Neural cell (in vitro differentiated cells): ENCODE data around the gene ADORA1. TPM values are rescaled to one million over a fixed set of nuclear protein-coding genes. Genes with fewer than 3 reads are reported as not detected.

Source experiments
- H2AFZ ChIP-seq: fragments of 200-600, 300-800 bp; sonication (generic), shearing (Covaris generic); 2 replicates; pipeline ENCODE4 v1.6.0; 2014; ENCODE audit warnings: low read depth, mild to moderate bottlenecking, antibody characterized with exemption, low read length, moderate library complexity
- H3F3A ChIP-seq: fragments of 200-600 bp; shearing (Covaris generic); 2 replicates; pipeline ENCODE4 v1.6.1; 2016; ENCODE audit warnings: mild to moderate bottlenecking, moderate library complexity, mixed read lengths, antibody characterized with exemption, low read length; ENCODE audit not compliant: insufficient read depth, poor library complexity, severe bottlenecking
- H3K27ac ChIP-seq: fragments of 200-600, 300-800 bp; sonication (generic), shearing (Covaris generic); 2 replicates; pipeline ENCODE4 v1.5.1; 2014; ENCODE audit warnings: mild to moderate bottlenecking, low read length, moderate library complexity
- H3K27me3 ChIP-seq: fragments of 300-800, 200-600 bp; sonication (generic), shearing (Covaris generic); 2 replicates; pipeline ENCODE4 v1.6.0; 2014; ENCODE audit warnings: mild to moderate bottlenecking, low read depth, low read length, moderate library complexity; ENCODE audit not compliant: insufficient read depth
- H3K36me3 ChIP-seq: fragments of 300-800, 200-600 bp; sonication (generic), shearing (Covaris generic); 2 replicates; pipeline ENCODE4 v1.5.1; 2014; ENCODE audit warnings: mild to moderate bottlenecking, antibody characterized with exemption, low read length, moderate library complexity; ENCODE audit not compliant: insufficient read depth
- H3K4me2 ChIP-seq: fragments of 300-800, 200-600 bp; sonication (generic), shearing (Covaris generic); 2 replicates; pipeline ENCODE4 v1.6.0; 2014; ENCODE audit warnings: mild to moderate bottlenecking, low read length
- H3K4me3 ChIP-seq: fragments of 300-800, 200-600 bp; sonication (generic), shearing (Covaris generic); 2 replicates; pipeline ENCODE4 v1.5.1; 2014; ENCODE audit warnings: mild to moderate bottlenecking, low read length, moderate library complexity
- H3K79me2 ChIP-seq: fragments of 200-600 bp; shearing (Covaris generic); replicated peaks from 2 replicates; pipeline ENCODE4 v1.6.0; 2014; ENCODE audit warnings: mild to moderate bottlenecking, low read length, moderate library complexity; ENCODE audit not compliant: insufficient read depth
- H3K9ac ChIP-seq: fragments of 300-800, 200-600 bp; sonication (generic), shearing (Covaris generic); 2 replicates; pipeline ENCODE4 v1.6.1; 2016; ENCODE audit warnings: mild to moderate bottlenecking, low read length, mixed read lengths
- H3K9me2 ChIP-seq: fragments of 200-600 bp; shearing (Covaris generic); 2 replicates; pipeline ENCODE4 v1.6.1; 2016; ENCODE audit warnings: mild to moderate bottlenecking, low read length, mixed read lengths; ENCODE audit not compliant: insufficient read depth
- H3K9me3 ChIP-seq: fragments of 200-600, 300-800 bp; sonication (generic), shearing (Covaris generic); 2 replicates; pipeline ENCODE4 v1.6.1; 2016; ENCODE audit warnings: mild to moderate bottlenecking, mixed run types, low read length, moderate library complexity, mixed read lengths
- H4K20me1 ChIP-seq: fragments of 200-600 bp; shearing (Covaris generic); 2 replicates; pipeline ENCODE4 v1.6.1; 2016; ENCODE audit warnings: mild to moderate bottlenecking, mixed run types; ENCODE audit not compliant: insufficient read depth
- EP300 ChIP-seq: fragments of 450-650 bp; conservative IDR thresholded peaks from 2 replicates; pipeline ENCODE4 v1.6.1; 2014; ENCODE audit warnings: antibody characterized with exemption, mild to moderate bottlenecking, moderate library complexity; ENCODE audit not compliant: poor library complexity, severe bottlenecking
- EZH2 ChIP-seq: fragments of 200-600, 300-800 bp; shearing (Covaris generic), sonication (generic); IDR thresholded peaks from 2 replicates; pipeline ENCODE4 v1.6.1; 2014; ENCODE audit warnings: antibody characterized with exemption, low read length, borderline replicate concordance, mild to moderate bottlenecking; ENCODE audit not compliant: insufficient read depth, poor library complexity, severe bottlenecking
- MXI1 ChIP-seq: fragments of 450-650 bp; conservative IDR thresholded peaks from 2 replicates; pipeline ENCODE4 v1.6.1; 2014; ENCODE audit warnings: antibody characterized with exemption, mild to moderate bottlenecking; ENCODE audit not compliant: poor library complexity, severe bottlenecking
- POLR2AphosphoS5 ChIP-seq: IDR thresholded peaks from 2 replicates; pipeline ENCODE4 v1.6.1; 2012
- RAD21 ChIP-seq: fragments of 450-650 bp; conservative IDR thresholded peaks from 2 replicates; pipeline ENCODE4 v1.6.1; 2014; ENCODE audit warnings: antibody characterized with exemption, mild to moderate bottlenecking, moderate library complexity
- SMC3 ChIP-seq: fragments of 450-650 bp; conservative IDR thresholded peaks from 2 replicates; pipeline ENCODE4 v1.6.1; 2014; ENCODE audit warnings: antibody characterized with exemption, mild to moderate bottlenecking, moderate library complexity; ENCODE audit not compliant: poor library complexity
- TAF1 ChIP-seq: IDR thresholded peaks from 2 replicates; pipeline ENCODE4 v1.6.1; 2012; ENCODE audit warnings: low read depth
- polyA plus RNA-seq: library from polyadenylated mRNA; depleted of rRNA; stranded (reverse); fragments of >200 nt; gene quantifications from 2 replicates; pipeline ENCODE4 v1.2.3, GENCODE V29; 2014
- TF ChIP-seq, protein P1 (sequence below): fragments of 450-650 bp; IDR thresholded peaks from 2 replicates; pipeline ENCODE4 v1.5.1; 2014; ENCODE audit warnings: antibody characterized with exemption, mild to moderate bottlenecking, moderate library complexity; ENCODE audit not compliant: poor library complexity, severe bottlenecking
- TF ChIP-seq, protein P2 (sequence below): IDR thresholded peaks from 2 replicates; pipeline ENCODE4 v1.6.1; 2012; ENCODE audit warnings: borderline replicate concordance

ADORA1 gene
- polyA plus RNA-seq, 1 donor from 2014 or later, result 7.2 TPM

DNA sequence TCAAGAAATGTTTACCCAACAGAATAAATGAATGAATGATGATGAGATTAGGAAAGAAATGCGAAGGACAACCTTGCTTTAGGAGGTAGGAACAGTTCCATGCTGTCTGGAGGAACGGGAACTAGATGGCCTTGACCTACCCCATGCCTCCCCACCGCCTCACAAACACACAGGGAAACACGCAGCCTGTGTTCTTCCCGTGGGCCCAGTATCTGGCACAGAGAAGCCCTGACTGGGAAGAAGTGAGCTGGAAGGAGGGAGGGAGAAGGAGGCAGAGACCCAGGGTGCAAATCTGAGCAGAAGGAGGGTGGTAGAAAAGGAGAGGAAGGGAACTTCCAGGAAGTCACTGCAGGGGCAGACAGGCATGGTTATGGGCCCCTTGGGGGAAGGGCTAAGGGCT lies 3.5 kb upstream of the ADORA1 start:
- no peak overlapping the region for H3K4me3 ChIP-seq
- H3K27ac ChIP-seq, result no peak overlapping the region

DNA sequence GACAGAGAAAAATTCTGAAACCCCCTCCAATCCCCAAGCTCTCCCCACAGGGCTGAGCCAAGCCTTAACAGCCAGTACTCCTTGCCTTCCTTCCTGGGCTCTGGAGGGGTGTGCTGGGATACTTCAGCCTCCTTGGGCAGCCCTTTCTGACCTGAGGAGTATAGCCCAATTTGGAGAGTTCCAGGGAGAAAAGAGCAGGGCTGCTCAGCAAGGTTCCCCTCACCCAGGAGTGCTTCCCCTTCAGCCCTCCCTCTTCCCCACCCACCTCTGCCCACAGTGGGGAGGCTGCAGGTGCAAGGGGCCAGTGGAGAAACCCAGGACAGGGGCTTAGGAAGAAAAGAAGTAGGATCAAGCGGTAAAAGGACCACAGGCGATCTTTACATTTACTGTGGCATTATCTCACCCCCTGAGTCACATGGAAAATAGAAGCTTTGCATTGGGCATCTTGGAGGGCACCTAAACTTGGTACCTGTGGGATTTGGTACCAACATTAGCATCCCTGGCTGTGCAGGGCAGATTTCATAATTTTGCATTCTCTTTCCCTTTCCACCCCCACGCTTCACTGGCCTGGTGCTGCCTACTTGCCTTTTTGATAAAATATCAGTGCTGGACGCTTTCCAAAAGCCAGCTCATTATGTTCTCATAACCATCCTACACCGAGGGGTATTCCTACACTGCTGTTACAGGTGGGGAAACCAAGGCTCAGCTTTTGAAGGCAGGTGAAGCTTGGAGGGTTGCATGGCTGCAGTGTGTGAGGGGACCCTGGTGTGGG lies 2.8 kb upstream of the ADORA1 start:
- H2AFZ ChIP-seq, result no peak overlapping the region
- no peak for TF ChIP-seq EZH2
- TF ChIP-seq SMC3, result no peak
- TF ChIP-seq, protein P1, sequence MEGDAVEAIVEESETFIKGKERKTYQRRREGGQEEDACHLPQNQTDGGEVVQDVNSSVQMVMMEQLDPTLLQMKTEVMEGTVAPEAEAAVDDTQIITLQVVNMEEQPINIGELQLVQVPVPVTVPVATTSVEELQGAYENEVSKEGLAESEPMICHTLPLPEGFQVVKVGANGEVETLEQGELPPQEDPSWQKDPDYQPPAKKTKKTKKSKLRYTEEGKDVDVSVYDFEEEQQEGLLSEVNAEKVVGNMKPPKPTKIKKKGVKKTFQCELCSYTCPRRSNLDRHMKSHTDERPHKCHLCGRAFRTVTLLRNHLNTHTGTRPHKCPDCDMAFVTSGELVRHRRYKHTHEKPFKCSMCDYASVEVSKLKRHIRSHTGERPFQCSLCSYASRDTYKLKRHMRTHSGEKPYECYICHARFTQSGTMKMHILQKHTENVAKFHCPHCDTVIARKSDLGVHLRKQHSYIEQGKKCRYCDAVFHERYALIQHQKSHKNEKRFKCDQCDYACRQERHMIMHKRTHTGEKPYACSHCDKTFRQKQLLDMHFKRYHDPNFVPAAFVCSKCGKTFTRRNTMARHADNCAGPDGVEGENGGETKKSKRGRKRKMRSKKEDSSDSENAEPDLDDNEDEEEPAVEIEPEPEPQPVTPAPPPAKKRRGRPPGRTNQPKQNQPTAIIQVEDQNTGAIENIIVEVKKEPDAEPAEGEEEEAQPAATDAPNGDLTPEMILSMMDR, result no peak
- no peak for TF ChIP-seq RAD21
- no peak for TF ChIP-seq MXI1
- TF ChIP-seq EP300, result no peak
- TF ChIP-seq POLR2AphosphoS5, result no peak
- no peak for TF ChIP-seq TAF1
- TF ChIP-seq, protein P2, sequence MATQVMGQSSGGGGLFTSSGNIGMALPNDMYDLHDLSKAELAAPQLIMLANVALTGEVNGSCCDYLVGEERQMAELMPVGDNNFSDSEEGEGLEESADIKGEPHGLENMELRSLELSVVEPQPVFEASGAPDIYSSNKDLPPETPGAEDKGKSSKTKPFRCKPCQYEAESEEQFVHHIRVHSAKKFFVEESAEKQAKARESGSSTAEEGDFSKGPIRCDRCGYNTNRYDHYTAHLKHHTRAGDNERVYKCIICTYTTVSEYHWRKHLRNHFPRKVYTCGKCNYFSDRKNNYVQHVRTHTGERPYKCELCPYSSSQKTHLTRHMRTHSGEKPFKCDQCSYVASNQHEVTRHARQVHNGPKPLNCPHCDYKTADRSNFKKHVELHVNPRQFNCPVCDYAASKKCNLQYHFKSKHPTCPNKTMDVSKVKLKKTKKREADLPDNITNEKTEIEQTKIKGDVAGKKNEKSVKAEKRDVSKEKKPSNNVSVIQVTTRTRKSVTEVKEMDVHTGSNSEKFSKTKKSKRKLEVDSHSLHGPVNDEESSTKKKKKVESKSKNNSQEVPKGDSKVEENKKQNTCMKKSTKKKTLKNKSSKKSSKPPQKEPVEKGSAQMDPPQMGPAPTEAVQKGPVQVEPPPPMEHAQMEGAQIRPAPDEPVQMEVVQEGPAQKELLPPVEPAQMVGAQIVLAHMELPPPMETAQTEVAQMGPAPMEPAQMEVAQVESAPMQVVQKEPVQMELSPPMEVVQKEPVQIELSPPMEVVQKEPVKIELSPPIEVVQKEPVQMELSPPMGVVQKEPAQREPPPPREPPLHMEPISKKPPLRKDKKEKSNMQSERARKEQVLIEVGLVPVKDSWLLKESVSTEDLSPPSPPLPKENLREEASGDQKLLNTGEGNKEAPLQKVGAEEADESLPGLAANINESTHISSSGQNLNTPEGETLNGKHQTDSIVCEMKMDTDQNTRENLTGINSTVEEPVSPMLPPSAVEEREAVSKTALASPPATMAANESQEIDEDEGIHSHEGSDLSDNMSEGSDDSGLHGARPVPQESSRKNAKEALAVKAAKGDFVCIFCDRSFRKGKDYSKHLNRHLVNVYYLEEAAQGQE, result no peak
- no peak overlapping the region for H3K27ac ChIP-seq

More for the DNA sequence above, 3.5 kb upstream of the ADORA1 start:
- H3K27me3 ChIP-seq, result peaks cover 31% of the 10 kb centered on the region
- no peaks in the 10 kb centered on the region for H4K20me1 ChIP-seq
- no peak overlapping the region for H3K4me2 ChIP-seq
- H2AFZ ChIP-seq, result no peak overlapping the region
- no peaks in the 10 kb centered on the region for H3F3A ChIP-seq
- no peaks in the 10 kb centered on the region for H3K36me3 ChIP-seq
- TF ChIP-seq TAF1 (no peak), EZH2 (no peak)
- TF ChIP-seq, protein P1, result no peak
- H3K9me3 ChIP-seq, result no peaks in the 10 kb centered on the region
- H3K79me2 ChIP-seq, result no peaks in the 10 kb centered on the region
- no peak overlapping the region for H3K9ac ChIP-seq
- H3K9me2 ChIP-seq, result no peaks in the 10 kb centered on the region

More for the DNA sequence above, 2.8 kb upstream of the ADORA1 start:
- no peaks in the 10 kb centered on the region for H3K79me2 ChIP-seq
- no peak overlapping the region for H3K4me3 ChIP-seq
- no peaks in the 10 kb centered on the region for H3K36me3 ChIP-seq
- no peaks in the 10 kb centered on the region for H4K20me1 ChIP-seq
- H3F3A ChIP-seq, result no peaks in the 10 kb centered on the region
- no peak overlapping the region for H3K4me2 ChIP-seq
- H3K27me3 ChIP-seq, result peaks cover 31% of the 10 kb centered on the region
- H3K9me3 ChIP-seq, result no peaks in the 10 kb centered on the region
- no peak overlapping the region for H3K9ac ChIP-seq
- no peaks in the 10 kb centered on the region for H3K9me2 ChIP-seq
